ENCODE results near the gene ARMH3.

ARMH3 gene

DNA sequence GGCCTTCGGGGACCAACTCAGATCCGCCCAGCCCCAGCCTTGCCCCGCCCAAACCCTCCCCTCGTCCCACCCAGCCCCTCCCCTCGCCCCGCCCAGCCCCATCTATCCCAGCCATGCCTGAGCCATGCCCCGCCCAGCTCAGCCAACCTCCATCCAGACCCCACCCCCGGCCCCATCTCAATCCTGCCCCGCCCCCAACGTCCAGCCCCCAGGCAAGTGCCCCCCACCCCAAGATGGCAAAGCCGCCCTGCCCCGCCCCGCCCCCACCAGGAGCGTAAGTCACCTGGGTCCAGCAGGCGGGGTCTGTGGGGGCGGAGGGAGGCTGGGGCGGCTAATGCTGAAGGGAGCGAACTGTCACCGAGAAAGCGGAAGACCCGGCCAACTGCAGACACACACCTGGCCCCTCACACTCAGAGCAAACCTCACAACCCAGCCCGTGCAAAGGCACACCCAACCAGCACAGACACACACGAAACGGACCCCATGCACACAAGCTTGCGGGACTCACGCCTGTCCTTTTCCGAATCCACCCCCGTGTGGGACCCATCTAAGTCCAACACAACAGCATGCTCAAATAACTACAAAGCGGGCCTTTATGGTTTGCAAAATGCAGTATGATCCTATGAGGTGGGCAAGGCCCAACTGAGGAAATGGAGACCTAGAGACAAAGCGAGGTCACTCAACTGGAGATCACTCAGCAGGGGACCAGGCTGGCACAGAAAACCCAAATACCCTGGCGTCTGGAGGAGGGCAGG is 226.2 kb downstream of the ARMH3 start:
- DNase-seq, result peak; percentile 63

DNA sequence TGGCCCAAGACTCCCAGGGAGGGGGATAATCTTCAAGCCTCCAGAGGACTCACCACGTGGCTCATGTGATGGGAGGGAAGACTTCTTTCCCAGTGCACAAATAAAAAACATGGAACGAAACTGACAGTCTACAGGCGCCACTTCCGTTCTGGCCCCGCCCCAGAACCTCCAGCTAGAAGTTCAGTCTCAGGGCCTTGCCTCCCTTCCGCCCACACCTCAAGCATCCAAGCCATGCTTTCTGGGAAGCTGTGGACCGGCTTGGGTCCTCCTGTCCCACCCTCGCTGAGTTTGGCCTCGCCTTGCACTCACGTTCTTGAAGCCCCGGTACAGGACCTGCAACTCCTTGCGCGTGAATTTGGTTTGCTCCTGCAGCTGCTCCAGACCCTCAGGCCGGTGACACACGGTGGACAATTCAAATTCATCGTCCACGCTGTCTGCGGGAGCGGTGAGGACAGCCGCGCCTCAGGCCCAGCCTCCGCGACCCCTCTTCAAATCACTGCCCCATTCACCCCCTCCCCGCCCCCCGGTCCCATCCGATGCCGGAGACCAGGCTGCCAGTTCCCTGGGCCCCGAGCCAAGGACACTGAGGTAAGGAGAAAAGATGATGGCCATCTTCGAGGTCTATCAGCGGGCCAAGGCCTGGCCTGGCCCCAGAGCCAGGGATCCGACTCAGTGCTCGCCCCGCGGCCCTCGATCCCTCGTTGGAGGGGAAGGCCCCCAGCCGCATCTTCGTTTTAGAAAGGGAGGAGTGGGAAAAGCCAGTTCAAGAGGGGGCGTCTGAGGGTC is 227.0 kb downstream of the ARMH3 start:
- no peak for DNase-seq

DNA sequence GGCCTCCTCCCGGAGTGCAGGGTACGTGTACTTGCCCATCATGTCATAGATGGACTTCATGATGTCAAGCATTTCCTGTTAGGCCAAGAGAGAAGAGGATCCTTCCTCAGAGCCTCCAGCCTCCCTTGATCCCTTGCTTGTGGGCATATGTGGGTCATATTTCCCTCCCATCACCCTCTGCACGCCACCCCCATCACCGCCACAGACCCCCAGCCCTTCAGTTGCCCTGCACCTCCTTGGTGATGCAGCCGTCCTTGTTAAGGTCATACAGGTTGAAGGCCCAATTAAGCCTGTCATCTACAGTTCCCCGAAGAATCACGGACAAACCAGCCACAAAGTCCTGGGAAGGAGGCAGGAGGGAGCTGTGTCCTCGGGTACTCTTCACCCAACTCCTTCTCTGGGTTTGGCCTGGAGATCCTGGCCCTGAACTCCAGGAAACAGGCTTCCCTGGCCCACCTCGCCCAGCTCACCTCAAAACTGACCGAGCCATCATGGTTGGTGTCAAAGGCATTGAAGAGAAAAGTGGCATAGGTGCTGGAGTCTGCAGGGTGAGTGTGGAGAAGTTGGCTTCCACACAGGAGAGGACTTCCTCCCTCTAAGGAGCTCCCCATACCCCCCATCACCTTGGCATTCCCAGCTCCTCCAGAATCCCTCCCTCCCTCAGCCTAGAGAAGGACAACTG is 227.9 kb downstream of the ARMH3 start:
- no peak for DNase-seq

DNA sequence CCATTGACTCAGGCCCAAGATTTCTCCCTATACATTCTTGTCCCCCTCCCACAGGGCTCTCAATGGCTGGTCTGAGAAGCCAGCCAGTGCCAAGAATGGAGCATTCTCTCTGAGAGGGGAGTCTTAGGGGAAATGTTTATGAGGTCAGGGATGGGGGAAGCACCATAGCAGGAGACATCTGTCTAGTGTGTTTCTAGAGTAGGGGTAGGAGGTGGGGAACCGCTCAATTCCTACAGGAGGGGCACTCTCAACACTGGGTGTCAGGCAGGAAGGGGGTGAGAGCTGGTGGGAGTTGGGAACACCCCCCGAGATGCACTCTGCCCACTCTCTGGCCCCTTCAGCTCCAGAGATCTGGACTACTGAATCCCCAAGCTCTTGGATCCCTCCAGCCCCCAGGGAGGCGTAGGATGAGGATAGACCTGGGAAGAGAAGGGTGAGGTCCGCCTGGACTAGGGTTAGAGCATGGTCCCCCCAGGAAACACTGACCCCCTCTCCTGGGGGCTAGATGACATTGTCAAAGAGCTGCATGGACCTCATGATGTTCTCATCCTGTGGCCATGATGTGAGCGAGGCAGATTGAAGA is 229.0 kb downstream of the ARMH3 start:
- DNase-seq, result no peak

DNA sequence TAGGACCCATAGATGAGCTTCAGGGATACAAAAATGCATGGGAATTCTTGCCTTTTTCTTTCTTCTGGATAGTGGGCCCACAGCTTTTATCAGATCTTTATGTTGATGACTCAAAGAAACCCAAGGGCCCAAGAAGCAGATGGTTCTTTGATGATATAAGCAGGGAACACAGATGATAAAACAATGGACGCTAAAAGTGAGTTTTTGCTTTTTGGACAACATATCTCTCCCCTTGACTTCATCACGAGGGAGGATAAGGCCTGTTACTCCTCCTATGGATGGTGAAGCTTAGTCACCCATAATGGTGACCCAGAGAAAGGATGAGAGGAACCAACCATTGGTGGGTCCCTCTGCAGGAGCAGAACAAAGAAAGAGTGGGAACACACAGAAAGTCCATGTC is 231.2 kb downstream of the ARMH3 start:
- no peak for DNase-seq

DNA sequence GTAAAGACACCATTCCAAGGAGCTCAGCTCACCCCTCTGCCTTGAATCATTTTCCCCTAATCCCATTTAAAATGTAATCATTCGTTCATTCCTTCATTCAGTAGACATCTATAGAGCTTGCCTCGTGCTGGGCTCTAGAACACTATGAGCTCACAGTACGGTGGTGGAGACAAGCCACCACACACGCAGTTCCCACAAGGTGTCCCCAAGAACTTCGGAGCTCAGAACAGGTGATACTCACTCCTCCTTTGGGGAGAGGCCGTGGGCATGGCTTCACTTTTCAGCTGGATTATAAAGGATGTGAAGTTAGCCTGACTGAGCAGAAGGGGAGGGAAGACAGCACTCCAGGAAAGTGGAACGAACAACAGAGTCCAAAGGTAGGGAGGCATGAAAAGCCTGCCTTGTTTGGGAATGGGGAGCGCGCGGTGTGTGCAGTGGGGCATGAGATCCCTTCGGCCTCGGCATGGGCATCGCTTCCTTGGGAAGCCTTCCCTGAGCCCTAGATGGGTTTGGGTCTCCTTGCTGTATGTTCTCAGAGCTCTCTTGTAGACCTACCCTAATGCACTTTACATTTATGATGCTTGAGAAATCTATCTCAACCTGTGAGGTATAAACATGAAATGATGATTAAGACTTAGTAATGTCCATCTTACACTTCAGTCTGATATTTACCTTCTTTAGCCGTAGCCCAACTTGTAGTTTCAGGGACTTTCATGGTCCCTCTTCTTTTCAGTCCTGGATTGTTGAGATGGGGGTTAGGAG is 236.9 kb downstream of the ARMH3 start:
- DNase-seq, result no peak

DNA sequence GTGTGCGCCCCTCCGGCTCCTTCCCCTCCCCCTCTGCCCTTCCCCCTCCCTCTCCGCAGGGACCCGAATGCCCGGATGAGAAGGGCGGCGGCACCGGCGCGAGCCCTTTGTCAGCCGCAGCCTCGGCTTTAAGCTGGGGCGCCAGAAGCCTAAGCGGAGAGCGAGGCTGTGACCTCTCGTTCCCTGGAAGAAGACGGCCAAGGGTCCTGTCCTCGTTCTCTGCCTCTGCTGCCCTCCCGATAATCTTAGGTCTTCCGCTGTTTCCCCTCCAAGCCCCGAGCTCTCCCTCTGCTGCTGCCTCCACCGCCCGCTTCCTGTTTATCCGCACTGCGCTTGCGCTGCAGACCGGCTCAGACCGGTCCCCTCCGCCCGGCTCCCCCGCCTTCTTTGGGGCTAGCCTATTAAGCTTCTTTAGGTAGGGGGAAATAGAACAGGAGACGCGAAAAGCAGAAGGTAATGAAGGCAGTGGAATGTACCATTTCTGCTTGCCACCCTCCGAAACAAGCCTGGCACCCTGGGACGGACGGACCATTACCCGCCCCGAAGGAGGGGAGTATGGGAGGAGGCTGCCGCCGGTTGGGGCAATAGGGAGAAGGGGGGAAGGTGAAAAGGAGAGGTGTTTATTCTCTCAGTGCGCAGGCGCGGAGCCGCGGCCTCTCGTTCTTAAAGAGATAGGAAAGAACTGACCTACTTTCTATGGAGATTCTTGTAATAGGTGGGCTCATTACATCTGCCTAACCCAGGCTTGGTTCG is 237.7 kb downstream of the ARMH3 start, which contains the start of gene OGA:
Gene OGA, minus strand, starts transcription at position 326 of the 753 bp plus-strand sequence. CDS start 422 bp downstream, outside the sequence.
- DNase-seq, result peak; percentile 100

DNA sequence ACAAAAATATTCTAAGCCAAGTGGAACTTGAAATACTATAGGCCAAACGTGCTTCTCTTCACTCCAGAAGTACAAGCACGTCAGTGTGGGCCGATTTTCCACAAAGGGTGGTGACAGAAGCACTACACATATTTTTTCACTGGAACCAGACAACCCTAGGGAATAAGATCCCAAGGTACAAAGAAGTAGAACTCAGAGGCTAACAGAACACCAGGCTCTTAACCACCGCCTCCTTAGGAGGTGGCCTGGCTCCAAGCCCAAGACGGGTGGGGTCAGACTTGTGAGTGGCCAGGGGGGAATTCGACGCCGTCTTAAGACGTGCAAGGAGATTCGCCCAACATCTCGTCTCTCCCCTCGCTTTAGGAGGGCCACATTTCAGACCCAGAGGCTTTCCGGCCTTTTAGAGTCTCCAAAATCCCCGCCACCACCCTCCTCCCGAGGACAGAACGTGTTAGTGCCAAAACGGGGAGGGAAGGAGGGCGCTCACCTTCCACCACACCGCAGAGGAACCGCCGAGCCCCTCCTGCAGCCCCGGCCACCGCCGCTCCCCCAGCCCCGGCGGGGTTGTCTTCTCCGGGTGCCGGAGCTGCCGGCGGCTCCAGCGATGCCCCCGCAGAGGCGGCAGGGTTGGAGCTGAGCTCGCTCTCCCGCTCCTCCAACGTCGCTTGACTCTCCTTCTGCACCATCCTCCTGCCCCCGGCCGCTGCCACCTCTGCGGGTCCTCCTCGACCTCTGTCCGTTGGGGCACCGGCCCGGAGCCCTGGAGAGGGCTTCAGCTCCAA is 238.4 kb downstream of the ARMH3 start:
- DNase-seq, result no peak

DNA sequence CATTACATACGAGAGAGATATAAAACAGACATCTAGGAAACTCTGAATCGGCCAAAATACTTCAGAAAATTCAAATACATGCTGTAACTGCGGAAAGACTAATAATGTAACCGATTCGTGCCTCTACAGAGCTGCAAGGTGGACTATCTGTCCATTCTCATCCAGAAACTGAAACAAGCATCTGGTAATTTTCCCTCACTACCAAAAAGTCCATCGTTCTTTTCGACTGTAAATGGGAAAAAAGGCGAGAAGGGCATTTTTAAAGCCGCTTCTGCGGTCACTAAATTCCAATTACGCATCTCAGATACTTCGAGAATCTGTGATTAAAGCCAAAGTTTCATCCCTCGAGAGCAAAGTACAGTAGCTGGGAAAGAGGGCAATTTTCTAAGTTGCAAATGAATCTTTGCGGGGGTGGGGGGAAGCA is 239.0 kb downstream of the ARMH3 start:
- no peak for DNase-seq

DNA sequence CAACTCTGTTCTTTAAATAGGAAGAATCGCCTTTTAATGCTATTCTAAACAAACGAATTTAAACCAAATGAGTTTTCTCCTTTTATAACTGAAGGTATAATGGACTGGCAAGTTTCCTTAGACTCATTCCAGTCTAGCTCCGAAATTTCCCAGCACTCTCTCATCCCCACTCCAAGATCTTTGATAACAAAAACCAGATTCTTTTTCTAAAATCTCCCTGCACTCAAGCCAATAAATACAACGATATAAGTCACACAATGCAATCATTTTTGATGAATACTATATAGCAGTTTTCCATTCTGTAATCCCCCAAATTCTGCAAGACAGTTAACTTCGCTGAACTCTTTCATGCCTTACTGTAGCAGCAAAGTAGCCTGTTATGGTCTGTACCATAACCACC is 239.6 kb downstream of the ARMH3 start:
- DNase-seq, result no peak

DNA sequence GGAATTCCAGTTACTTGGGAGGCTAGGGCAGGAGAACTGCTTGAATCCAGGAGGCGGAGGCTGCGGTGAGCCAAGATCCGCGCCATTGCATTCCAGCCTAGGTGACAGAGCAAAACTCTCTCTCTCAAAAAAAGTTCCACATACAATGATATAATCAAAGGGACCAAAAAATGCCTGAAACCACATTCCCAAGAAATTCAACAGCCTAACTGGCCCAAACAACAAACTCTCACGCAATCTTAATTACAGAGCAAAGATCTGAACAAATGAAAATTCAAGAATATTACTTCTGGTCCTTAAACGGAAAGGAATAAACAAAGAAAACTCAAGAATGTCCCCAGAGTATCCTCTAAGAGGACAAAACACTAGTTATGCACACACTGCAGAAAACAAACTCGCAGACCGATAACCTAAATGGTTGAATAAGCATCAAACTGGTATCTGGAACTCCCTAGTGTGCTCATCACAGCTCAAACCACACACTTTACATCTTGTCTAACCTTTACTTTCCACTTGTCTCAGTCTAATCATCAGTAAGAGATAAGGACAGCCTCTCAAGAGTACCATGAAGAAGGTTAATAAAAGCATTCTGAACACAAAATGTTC is 241.4 kb downstream of the ARMH3 start:
- DNase-seq, result no peak

DNA sequence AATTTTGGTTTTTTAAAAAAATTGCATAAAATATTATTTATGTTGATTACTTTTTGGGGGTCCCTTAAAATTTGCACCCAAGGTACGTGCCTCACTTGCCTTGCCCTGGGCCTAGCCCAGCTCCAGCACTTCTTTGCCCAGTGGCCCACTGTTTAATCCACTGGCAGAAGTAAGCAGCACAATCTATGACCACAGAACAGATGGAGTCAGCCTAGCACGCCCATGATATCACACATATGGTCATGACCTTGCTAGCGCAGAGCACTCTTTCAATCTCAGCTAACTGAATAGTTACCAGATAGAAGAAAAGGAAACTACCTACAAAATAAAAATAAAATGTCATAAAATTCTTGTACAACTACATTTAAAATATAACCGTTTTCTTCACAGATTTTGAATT is 243.4 kb downstream of the ARMH3 start:
- DNase-seq, result no peak

DNA sequence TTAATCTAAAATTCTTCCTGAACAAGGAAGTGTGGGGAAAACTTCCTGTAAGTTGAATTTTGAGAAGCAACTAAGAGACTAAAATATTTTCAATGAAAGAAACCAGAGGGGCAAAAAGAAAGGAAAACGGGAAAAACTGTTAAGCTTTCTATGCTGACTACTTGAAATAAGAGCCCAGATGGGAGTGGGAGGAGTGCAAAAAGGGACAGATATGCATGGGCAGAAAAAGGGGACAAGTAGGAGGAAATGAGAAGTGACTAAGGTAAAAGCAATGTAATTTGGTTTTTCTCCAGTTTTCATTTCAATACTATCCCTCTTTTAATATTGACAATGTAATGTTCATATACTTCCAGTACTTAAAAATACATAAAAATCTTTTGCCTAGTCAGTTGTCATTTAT is 248.8 kb downstream of the ARMH3 start:
- DNase-seq, result no peak

DNA sequence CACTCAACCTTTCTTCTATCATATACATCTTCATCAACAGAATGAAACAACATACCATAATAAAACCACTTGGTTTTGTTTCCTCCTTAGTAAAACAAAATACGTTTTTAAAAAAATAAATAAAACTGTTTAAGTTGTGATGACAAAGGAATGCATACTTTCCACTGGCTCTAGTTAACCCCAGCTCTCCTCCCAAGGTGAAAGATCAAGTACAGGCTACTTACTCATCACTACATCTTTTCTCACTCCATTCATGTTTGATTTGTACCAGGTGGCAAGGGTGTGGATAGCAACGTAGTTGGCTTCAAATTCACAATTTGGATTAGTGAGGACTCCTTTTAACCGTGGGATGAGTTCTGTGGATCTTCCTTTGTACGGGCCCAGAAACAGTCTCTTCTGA is 252.5 kb downstream of the ARMH3 start:
- no peak for DNase-seq

DNA sequence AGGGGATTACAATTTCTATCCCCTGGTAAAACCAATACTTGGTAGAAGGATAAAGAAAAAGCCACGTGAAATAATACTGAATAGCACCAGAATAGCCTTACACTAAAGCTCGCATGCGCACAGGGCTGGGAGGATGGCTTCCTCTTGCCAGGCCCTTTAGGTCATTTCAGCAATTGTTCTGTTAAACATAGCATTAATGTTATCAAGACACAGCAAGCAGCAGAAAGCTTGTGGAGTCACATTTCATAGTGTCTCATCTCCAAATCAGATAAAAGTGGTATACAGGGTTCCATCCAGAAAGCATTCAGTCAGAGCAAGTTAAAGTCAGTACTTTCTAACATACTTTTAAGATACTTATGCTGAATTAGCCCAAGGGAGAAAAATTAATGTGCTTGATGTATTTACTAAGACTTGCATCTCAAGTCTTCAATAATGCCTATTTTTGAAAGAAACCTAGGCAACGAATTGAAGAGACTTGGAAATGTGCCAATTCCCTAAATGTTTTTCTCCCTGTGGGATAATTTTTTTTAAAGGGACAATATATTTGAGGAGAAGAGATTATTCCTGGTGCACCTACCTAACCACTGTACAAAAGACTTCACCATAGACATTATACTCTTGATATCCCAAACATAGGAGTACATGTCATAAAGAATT is 258.4 kb downstream of the ARMH3 start:
- DNase-seq, result no peak
